ENCODE data around the gene KIF1C.
A peak's percentile ranks its signal among the peaks of the same experiment; 100 is the strongest.
"Not testable (repeated sequence)": the region's sequence is repeated elsewhere in the genome, so short reads cannot be mapped to it uniquely, and the experiment has no call there.

Gene KIF1C

GRCh38 chr17:5045496-5045895 lies 47.7 kb downstream of the KIF1C start:
- peak in 1 of 6 experiments; percentile 10 for DNase-seq

GRCh38 chr17:5047446-5047845 lies 49.7 kb downstream of the KIF1C start:
- no peak for DNase-seq

- DNase-seq: peak; percentile 37 to 85 (median 68)
These were observed 51.6 kb downstream of the KIF1C start for GRCh38 chr17:5049314-5049841.

- DNase-seq: no peak
These were observed 52.5 kb downstream of the KIF1C start for GRCh38 chr17:5050278-5050677.

GRCh38 chr17:5055543-5055942 lies 57.8 kb downstream of the KIF1C start:
- DNase-seq: no peak

- no peak for DNase-seq
These were observed 67.5 kb downstream of the KIF1C start for GRCh38 chr17:5065227-5065744.

GRCh38 chr17:5068236-5068635 lies 70.5 kb downstream of the KIF1C start:
- no peak for DNase-seq

GRCh38 chr17:5069724-5070123 lies 72.0 kb downstream of the KIF1C start:
- no peak for DNase-seq

- DNase-seq: not testable (repeated sequence)
These were observed 77.7 kb downstream of the KIF1C start for GRCh38 chr17:5075472-5075871.

- not testable (repeated sequence) for DNase-seq
These were observed 79.5 kb downstream of the KIF1C start for GRCh38 chr17:5077275-5077674.

GRCh38 chr17:5077781-5078105 lies 80.0 kb downstream of the KIF1C start:
- DNase-seq: no peak
